ENCODE measurements around the gene TRPM4. TPM values are rescaled to one million over a fixed set of nuclear protein-coding genes. Genes with fewer than 3 reads are reported as not detected.
A peak's percentile ranks its signal among the peaks of the same experiment; 100 is the strongest.
"Not testable (repeated sequence)": the region's sequence is repeated elsewhere in the genome, so short reads cannot be mapped to it uniquely, and the experiment has no call there.

The TRPM4 gene
- total RNA-seq, 4 donors from 2014 or later, result 45.2 to 87.6 (median 62.4) TPM

- TF ChIP-seq POLR2AphosphoS5 (IDR thresholded peaks at IDR 0.05), result no peak
- H3K36me3 ChIP-seq, result no peaks in the 10 kb centered on the region
- H3K27me3 ChIP-seq, result no peaks in the 10 kb centered on the region
- WGBS, result 81% methylated on average over 6 of the region's 6 CpGs
- no peak overlapping the region for H3K27ac ChIP-seq
- H3K4me1 ChIP-seq, result peaks cover 27% of the 10 kb centered on the region
- no peak overlapping the region for H3K4me3 ChIP-seq
- DNase-seq (ENCODE audit: low spot score in 2 of 2), result no peak
- no peaks in the 10 kb centered on the region for H3K9me3 ChIP-seq
Measured at GRCh38 chr19:49141352-49141751, 16.2 kb upstream of the TRPM4 start.

GRCh38 chr19:49142866-49143335 is 14.7 kb upstream of the TRPM4 start:
- Histone ChIP-seq H3K4me1 (peaks cover 25% of the 10 kb centered on the region), H3K4me3 (peak overlapping the region; percentile 46), H3K27me3 (no peaks in the 10 kb centered on the region), H3K9me3 (no peaks in the 10 kb centered on the region), H3K36me3 (no peaks in the 10 kb centered on the region), H3K27ac (no peak overlapping the region)
- peak in 1 of 2 donors; percentile 82 for DNase-seq (ENCODE audit: low spot score in 2 of 2)
- no peak for TF ChIP-seq EP300 (IDR thresholded peaks at IDR 0.05)
- 14% methylated on average over 21 of the region's 21 CpGs for WGBS

GRCh38 chr19:49145573-49146407 is 11.8 kb upstream of the TRPM4 start:
- peak in 1 of 2 donors; percentile 85 for DNase-seq (ENCODE audit: low spot score in 2 of 2)
- H3K9me3 ChIP-seq, result no peaks in the 10 kb centered on the region
- no peaks in the 10 kb centered on the region for H3K27me3 ChIP-seq
- WGBS, result 9% methylated on average over 26 of the region's 30 CpGs
- peaks cover 47% of the 10 kb centered on the region for H3K4me1 ChIP-seq
- TF ChIP-seq CTCF (IDR thresholded peaks at IDR 0.05) (peak; percentile 65 to 91), POLR2A (IDR thresholded peaks at IDR 0.05) (no peak)
- no peak overlapping the region for H3K4me3 ChIP-seq
- no peak overlapping the region for H3K27ac ChIP-seq
- no peaks in the 10 kb centered on the region for H3K36me3 ChIP-seq

GRCh38 chr19:49146408-49146770 is 11.2 kb upstream of the TRPM4 start:
- not testable (repeated sequence) for H3K27ac ChIP-seq; H3K27me3 ChIP-seq; H3K36me3 ChIP-seq; H3K9me3 ChIP-seq; DNase-seq (ENCODE audit: low spot score in 2 of 2); H3K4me3 ChIP-seq
- H3K4me1 ChIP-seq, result peaks cover 53% of the 10 kb centered on the region
- 50% methylated on average over 6 of the region's 7 CpGs for WGBS

GRCh38 chr19:49148044-49148682 is 9.4 kb upstream of the TRPM4 start:
- Histone ChIP-seq H3K4me1 (peaks cover 52% of the 10 kb centered on the region), H3K4me3 (peak overlapping the region; percentile 69)
- no peak for DNase-seq (ENCODE audit: low spot score in 2 of 2)

GRCh38 chr19:49148784-49149651 is 8.6 kb upstream of the TRPM4 start:
- Histone ChIP-seq H3K36me3 (no peaks in the 10 kb centered on the region), H3K4me1 (peaks cover 51% of the 10 kb centered on the region), H3K27me3 (no peaks in the 10 kb centered on the region), H3K27ac (peak overlapping the region; percentile 84), H3K9me3 (no peaks in the 10 kb centered on the region), H3K4me3 (peak overlapping the region; percentile 69)
- WGBS, result 2% methylated on average over 18 of the region's 49 CpGs
- no peak for TF ChIP-seq EP300 (IDR thresholded peaks at IDR 0.05)
- TF ChIP-seq CTCF (IDR thresholded peaks at IDR 0.05), result no peak
- TF ChIP-seq POLR2AphosphoS5 (IDR thresholded peaks at IDR 0.05), result no peak
- no peak for TF ChIP-seq POLR2A (IDR thresholded peaks at IDR 0.05)
- peak; percentile 98 for DNase-seq (ENCODE audit: low spot score in 2 of 2)

More at GRCh38 chr19:49148044-49148682, 9.4 kb upstream of the TRPM4 start:
- Histone ChIP-seq H3K36me3 (no peaks in the 10 kb centered on the region), H3K9me3 (no peaks in the 10 kb centered on the region), H3K27me3 (no peaks in the 10 kb centered on the region), H3K27ac (no peak overlapping the region)
- TF ChIP-seq POLR2A (IDR thresholded peaks at IDR 0.05), result no peak
- TF ChIP-seq EP300 (IDR thresholded peaks at IDR 0.05), result no peak
- TF ChIP-seq POLR2AphosphoS5 (IDR thresholded peaks at IDR 0.05), result no peak
- no peak for TF ChIP-seq CTCF (IDR thresholded peaks at IDR 0.05)
- WGBS, result 69% methylated on average over 10 of the region's 11 CpGs

All from suprapubic skin (tissue), 4 donors.